Activated CD8-positive, alpha-beta memory T cell treated with anti-CD3 and anti-CD28 coated beads, Interleukin-2, amount 50 U/mL, for 24 hours (primary cell): ENCODE results near the gene RAB25.

Source experiments
- DNase-seq: peaks from one replicate; pipeline ENCODE4 v3.0.0-alpha.2; 2020; ENCODE audit errors: extremely low read depth

The RAB25 gene

DNA sequence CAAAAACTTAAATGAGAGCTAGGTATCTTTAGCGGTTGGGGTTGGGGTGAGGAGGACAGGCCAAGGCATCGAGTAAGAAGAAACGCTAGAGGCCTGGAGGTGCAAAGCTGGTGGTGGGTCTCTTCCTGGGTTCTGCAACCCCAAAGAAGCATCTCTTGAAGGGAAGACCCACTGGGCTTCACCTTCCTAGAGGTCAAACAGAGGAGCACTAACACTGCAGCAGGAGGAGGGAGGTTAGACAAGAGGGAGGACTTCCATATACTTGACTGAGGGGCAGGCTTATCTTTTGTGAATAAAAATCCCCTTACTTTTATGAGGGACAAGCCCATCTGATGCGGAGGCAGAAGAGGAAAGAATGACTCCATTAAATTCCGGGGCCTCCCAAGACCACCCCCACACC lies 18.8 kb downstream of the RAB25 start:
- DNase-seq: no peak

DNA sequence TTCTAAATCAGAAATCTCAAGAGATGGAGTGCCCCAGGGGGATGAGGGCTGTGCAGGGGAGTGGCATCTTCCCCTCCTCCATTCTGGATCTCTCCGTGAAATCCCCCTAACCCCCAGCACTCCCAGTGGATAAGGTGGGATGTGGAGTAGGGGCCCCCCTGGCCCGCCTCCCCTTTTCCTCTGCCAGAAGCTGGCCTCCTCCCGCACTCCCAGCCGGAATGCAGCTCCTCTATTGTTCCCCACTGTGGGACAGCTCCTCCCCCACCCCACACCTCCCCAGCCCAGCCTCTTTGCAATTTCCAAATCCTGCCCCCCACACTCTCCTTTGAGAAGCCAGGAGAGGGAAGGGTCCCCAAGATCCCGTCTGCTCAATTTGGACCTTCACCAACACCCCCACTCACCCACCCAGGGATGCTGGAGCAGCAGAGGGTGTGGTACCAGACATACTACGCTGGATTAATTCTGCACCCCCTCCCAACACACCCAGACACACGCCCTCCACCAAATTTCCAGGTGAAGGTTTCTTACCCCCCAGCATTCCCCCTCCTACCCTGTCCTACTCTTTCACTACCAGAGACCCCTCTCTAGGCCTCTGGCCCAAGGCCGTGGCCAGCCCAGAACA lies 19.4 kb downstream of the RAB25 start:
- DNase-seq: no peak

DNA sequence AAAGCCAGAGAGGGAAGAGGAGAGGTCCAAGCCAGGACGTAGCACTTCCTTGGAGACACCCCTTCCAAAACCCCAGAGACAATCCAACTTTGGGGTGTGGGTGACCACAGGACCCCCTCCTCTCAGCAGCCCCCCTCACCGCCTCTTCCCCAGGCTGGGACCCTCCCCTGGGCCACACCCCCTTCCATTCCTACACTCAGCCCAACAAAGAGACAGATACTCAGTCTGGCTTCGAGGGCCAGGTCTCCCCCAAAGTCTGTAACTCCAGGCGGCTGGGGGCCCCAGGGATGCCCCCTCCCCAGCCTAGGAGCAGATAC lies 19.9 kb downstream of the RAB25 start:
- no peak for DNase-seq

DNA sequence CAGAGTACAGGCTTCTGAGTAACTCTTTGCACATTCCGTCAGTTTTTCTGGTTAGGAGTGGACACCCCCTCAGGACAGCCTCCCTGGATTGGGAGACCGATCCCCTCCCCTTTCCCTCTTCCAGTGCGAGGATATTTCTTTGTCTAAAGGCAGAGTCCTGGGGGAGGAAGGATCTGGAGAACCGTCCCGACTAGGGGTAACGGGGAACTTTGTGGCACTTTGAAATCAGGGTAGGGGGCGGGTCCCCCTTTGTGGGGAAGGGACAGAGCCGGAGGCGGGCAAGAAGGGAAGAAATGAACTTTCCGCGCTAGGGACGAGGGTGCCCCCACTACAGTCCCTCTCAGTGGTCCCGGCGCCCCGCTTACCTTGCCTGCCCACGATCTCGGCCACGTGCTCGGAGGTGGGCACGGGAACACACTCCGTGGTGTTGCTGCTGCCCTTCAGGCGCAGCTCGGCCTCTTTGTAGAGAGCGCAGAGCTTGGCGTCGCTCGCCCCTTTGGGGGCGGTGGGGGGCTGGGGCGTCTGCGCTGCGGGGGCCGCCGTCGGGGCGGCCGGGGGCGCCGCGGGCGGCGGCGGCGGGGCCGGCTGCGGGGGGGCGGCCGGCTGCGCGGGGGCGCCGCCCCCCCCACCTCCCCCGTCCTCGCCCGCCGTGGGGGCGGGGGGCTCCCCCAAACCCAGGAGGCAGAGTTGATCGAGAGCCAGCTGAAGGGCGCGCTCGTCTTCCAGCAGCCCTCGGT lies 20.4 kb downstream of the RAB25 start:
- DNase-seq: no peak

DNA sequence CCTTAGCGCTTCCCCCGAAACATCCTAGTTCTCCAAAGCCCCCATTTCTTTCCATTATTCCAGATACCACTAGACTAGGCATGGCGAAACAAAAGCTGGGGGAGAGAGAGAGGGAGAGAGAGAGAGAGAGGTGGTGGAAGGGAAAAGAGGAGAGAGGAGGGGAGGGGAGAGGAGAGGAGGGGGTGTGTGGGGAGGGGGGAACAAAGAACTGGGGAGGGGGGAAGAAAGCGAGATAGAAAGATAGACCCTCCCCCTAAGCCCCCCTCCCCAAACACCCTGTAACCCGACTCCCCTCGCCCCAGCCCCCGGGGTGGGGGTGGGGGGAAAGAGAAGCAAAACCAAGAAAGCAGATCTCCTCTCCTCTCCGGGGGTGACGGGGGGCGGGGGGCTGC lies 21.0 kb downstream of the RAB25 start:
- no peak for DNase-seq

DNA sequence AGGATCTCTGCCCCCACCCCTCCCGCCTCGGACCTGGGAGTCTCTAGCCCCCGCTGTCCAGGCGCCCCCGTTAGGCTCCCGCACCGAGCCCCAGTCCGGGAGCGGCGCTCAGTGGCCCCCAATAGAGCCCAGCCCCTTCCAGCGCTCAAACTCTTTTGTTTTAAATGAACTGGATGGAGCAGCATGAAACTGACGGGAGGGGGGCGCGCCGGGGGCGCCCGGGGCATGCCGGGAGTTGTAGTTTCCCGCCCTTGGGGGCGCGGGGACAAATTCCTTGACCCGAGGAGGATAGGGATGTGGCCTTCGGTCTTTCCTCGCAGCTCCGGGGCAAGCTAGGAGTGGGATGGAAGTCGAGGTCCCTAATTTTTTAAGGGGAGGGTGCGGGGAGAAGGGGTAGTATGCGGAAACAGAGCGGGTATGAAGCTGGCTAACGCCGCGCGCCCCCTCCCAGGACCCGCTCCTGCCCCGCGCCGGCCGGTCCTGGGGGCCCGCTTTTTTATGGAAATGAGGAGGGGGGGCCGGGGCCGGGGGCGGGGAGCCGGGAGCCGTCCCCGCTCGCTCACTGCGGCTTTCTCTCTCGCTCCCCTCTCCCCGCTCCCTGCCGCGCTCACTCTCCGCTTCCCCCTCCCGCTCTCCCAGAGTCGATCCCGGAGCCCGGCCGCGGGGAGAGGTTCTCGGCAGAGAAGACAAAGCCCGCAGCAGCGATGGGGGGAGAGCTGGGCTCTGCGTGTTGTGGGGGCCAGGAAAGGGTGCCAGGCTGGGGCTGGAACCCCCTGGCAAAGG lies 21.5 kb downstream of the RAB25 start, which contains the start of gene MEX3A:
Gene MEX3A (minus strand): TSS at position 157 of the 783 bp plus-strand sequence. CDS start 467 bp downstream, outside the sequence.
- no peak for DNase-seq

DNA sequence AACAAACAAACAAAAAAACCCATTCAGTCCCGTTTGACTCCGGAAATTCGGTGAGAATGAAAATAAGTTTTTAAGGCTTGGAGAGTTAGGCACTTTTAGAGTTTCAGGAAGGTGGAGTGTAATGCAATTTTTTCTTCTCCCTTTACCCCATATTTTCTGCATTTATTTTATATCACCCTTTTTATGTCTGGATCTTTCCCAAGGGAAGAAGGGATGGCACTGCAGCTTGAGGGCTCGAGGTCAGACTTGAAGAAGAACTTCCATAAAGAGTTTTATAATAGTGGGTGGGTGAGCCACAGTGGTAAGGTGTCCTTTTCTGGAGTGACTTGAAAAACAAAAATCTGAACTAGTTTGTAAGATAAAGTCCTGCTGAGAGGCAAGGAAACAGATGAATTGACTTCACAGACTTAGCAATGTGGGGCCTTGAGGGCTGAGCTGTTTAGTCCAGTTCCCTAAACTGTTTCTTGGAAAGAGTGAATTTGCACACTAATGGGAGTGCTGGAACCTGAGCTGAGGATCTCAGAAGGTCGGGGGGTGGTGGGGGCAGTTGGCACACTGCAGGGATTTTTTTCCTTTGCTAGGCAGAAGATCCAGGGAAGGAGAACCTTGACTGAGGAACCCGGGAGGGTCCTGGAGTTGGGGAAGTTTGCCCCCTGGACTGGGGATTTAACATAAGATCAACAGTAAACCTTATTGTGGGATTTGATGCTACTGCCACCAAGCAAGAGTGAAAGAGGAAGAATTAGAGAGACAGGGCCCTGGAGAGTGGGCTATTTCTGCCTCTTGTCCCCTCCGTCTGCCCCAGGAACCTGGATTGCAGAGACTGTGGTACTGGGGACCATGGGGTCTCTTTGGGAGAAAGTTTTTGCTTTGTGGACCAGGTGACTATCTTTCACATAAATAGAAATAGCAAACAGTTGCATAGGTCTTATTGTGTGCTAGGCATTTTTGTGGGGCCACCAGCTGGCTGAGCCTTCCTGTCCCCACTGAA lies 23.1 kb downstream of the RAB25 start:
- DNase-seq: no peak

DNA sequence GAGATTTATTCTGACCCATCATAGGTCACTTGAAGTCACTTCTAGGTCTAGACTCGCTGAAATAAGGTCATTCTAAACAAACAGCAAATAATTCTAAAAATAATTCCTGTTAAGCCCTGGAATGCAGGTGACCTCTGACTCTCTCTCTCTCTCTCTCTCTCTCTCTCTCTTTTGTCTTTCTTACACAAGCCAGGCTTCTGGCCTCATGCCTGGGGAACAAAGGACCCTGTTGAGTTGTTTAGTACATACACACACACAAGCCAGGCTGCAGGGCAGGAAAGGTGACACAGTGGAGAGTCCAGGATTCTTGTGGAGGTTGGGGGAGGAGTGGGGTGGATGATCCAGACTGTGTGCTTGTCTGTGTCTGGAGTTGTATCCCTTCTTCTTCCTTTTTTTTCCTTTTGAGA lies 25.3 kb downstream of the RAB25 start:
- no peak for DNase-seq

DNA sequence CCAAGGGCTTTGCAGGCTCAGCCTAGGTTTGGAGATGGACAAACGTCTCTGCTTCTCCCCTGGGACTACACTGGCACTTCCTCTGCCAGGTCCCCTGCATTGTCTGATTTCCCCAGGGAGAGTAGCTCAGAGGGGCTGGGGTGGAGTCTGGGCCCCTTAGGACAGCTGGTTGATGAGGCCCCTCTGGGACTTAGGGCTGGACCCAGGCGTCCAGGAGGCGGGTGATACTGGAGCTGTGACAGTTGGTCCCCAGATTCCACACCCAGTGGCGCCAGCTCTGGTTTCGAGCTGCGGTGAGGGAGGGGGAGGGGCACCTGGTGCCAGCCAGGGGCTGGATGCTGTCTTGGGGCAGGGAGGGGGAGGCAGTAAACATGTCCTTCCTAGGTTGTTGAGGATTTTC lies 28.7 kb downstream of the RAB25 start:
- no peak for DNase-seq

DNA sequence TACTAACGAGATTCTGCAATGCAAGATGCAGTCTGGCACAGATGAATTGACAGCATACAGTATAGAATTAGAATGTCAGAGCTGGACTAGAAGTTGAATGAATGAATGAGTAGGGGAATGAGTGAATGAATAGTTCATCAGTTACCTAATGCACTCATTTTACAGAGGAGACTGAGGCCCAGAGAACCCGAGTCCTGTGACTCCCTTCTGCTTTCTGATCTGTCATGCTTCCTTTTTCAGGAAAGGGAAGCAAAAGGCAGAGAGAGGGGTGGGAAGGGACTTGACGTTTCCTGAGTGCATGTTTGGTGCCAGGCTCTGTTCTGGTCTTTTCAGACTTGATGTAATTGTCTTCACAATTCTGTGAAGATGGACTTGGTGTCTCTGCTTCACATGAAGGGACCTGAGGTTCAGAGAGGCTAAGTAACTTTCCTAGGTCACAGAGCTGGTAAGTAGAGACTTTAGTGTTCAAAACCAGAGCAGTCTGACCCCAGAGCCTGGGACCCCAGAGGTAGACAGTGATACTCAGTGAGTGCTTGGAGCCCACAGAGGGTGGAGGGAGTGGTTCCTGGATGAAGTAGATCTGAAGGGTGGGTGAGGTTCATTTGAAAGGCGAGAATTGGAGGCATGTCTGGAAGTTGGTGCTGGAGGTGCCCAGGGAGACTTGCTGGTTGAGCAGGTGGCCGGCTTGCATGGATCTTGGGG lies 29.3 kb downstream of the RAB25 start:
- DNase-seq: no peak

DNA sequence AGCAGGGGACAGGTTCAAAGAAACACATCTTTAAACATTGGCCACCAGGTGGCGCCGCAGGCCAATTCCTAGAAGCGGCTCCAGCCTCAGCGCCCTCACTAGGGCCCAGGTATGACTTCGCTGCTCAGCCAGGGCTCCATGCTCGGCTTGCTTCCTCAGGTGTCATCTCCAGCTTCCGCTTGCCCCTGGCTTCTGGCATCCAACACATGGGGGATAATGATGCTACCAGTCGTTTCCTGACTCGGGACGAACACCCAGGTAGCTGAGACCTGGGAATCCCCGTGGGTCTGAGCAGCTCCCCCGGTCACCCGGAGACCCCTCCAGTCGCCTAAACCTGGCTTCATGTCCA lies 29.9 kb downstream of the RAB25 start:
- peak; percentile 73 for DNase-seq

DNA sequence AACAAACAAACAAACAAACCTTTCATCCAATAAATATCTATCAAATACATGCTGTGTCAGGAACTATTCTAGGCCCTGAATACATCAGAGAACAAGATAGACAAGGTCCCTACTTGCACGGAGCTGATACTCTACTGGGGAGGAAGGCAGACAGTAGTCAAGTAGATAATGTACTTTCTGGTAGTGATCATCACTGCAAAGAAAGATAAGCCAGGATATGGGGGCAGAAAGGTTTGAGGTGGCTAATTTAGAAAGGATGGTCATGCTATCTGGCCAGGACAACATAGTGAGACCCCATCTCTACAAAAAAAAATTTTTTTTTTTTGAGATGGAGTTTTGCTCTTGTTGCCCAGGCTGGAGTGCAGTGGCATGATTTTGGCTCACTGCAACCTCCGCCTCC lies 30.6 kb downstream of the RAB25 start:
- DNase-seq: no peak

DNA sequence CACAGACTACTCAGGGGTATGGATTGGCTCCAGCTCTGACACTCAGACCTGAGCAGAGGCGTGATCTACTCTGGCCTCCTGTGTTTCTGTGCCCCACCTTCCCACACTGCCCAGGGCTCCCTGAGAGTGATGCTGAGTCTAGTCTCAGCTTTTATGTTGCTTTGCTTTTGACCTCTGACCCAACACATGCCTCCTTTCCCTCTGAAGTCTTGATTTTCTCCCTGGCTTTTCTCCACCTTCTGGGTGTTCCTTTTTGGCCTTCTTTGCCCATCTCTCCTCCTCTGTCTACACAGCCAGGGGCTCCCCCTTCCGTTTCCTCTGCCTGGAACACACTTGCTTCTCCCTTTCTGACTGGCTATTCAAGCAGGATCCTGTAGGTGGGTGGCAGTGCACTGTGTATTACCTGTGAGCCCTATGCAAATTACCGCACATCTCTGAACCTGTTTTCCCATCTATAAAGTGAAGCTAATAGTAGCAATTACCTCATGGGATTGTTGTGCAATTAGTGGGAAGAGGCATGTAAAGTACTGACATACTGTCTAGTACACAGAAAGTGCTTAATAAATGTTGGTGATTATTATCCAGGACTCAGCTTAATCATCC lies 35.0 kb downstream of the RAB25 start:
- no peak for DNase-seq

DNA sequence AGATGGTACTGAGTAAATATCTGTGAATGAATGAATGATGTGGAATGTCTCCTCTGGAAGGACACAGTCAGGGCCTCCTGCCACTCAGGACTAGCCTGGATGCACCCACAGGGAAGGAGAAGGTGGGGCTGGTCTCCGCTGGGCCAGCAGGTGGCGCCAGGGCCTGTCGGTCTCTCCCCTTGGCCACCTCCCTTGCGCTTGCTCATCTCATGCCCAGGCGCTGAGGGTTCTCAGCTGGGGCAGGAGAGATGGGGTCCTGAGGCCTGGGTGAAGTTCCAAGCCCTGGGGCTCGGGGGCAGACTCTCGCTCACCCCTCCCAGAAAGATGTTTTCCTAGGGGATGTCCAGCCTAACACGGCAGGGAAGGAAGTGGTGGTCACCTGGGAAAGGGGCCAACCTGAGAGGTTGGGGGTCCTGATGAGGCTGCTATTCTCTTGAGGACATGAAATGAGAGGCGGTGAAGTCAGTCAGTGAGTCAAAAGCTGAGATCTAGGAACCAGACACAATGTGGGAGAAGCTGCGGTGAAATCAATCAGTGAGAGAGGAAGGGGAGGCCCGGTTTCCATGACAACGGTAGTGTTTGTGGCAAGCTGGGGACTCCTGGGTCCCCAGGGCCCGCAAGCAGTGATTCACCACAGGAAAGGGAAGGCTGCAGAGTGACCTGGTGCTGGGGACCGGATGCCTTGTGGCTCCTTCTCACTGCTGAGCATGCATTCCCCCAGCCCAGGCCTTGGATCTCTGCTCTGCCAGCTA lies 35.9 kb downstream of the RAB25 start:
- DNase-seq: peak; percentile 85

DNA sequence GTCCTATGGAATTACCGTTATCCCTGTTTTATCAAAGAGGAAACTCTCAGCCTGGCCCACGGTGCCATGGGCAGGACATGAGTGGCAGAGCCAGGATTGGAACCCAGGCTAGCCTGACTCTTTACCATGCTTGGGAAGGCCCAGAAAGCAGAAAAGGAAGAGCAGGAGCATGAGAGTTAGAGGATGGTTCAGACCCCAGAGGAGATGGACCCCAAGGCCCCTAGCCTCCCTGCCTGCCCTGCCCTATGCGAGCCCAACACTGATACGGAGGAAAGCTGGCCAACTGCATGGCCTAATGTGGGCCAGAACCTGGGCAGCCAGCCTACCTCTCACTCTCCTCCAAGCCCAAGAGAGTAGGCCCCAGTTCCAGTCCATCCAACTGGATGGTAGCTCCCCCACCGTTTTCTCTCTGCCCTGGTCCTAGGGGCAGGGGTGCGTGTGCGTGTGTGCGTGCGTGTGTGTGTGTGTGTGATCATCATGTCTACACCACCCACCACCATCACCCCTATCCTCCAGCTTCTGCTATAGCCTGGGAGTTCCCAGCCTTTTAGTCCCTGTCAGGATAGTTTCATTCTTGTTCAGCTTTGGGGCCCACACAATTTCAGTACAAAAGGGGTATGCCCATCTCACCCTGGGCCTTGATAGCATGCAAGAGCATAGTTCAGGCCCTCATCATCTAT lies 36.7 kb downstream of the RAB25 start:
- DNase-seq: no peak

DNA sequence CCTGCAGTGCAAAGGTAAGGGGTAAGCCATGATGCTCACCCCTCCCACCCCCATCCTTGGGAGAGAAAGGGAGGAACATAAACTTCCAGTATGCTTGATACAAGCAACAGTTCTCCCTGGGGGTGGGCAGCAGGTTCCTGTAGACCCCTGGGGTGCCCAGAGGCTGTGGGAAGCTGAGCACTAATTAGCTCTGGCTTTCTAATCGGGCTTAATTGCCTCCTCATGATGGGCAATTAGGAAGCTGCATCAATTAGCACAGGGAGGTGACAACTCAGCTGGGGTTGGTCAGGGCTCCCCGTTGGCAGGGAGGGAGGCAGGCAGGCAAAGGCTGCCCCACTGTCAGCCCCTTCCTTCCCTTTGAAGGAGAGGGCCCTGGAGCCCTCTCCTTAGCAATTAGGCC lies 37.8 kb downstream of the RAB25 start:
- no peak for DNase-seq

DNA sequence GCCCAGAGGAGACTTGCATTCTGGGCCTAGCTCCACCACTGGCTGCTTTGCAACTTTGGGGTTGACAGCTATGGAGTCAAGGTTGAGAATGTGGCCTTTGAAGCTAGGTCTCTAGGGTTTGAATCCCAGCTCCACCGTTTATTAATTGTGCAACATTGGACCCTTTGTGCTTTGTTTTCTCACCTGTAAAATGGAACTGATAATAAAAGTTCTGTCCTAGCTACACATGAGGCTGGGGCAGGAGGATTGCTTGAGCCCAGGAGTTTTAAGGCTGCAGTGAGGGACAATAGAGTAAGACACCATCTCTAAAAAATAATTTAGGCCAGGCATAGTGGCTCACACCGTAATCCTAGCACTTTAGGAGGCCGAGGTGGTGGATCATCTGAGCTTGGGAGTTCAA lies 38.3 kb downstream of the RAB25 start:
- no peak for DNase-seq

DNA sequence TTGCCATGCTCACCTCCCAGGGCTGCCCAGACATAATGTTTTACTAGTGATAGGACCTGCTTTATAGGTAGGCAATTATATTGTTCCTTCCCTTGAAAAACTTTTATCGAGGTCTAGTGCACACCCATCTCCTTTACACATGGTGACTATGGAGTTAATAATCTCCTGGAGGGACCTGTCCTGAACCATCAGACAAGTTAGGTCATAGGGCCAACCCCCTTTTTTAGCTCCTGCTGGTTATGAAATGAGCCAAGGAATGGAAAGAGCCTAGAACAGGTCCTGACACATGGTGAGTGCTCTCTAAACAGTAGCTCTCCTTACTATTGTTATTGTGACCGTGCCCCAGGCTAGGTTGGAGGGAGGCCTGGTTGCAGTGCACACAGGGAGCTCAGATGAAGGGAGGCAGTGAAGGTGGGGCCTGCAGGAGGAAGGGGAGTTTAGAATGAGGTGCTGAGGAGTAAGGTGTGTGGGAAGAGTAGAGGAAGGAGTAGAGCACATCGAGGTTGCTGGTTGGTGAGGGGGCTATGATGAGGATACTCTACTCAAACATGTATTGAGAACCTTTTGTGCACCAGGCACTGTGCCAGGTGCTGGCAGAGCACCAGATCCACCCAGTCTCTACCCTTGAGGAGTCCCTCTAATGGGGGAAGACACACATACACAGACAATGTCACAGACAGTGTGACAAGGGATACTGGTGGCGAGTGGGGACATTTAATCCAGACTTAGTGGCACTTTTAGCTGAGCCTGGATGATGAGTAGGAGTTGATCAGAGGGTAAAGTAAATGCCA lies 39.4 kb downstream of the RAB25 start:
- DNase-seq: no peak

DNA sequence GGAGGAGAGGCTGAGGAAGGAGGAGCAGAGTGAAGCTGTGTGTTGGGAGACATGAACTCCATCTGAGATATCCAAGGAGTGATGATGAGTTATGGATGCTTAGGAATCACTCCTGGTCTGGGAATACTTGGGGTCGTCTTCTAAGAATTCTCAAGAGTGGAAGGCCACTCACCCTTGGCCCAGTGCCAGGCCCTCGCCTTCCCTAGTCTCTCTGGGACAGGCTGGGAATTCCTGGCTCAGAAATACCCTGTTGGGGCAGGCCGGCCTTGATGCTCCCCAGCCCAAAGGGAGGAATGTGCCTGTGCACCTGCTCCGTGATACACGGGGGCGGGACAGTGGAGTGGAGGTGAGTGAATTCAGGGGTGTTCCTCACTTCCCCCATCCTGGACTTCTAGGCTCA lies 40.9 kb downstream of the RAB25 start:
- no peak for DNase-seq
